ENCODE measurements around the gene SNAPC5. TPM values are rescaled to one million over a fixed set of nuclear protein-coding genes. Genes with fewer than 3 reads are reported as not detected.
"Not testable (repeated sequence)": the region's sequence is repeated elsewhere in the genome, so short reads cannot be mapped to it uniquely, and the experiment has no call there.

Gene SNAPC5
- total RNA-seq, 2 experiments from 2014 or later, result 48.6 to 49.3 TPM

DNA sequence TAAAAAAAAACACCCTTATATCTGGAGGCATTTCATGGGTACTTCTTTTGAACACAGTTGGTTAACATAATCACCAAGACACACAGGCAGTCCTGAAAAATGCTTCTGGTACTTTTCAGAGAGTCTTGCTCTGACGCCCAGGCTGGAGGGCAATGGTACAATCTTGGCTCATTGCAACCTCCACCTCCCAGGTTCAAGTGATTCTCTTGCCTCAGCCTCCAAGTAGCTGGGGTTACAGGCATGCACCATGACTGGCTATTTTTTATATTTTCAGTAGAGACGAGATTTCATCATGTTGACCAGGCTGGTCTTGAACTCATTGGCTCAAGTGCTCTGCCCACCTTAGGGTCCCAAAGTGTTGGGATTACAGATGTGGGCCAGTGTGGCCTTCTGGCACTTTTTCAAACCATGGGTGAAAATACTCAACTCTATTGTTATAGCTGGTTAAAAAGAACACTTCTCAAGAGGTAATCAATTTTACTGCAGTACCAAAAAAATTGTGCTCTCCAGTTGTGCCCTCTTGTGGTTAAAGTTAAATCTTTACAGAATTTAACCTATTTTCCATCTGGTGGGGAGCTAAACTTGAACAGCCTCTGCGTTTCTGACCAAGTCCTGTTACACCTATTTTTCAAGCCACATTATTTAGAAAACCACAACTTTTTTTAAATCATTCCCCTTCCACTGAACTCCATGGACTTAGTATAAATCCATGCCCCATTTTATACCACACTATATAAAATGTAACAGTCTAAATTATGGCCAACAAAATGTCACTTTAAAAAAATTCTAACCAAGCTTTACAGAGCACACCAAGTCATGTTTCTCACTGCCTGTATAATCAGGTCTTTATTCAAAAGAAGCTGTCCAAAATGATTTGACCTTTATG, 1.2 kb upstream of the SNAPC5 start:
- ChIA-PET CTCF (interaction anchor here (0.9 to 2.5 kb wide), 10 partner anchors 21 to 207 kb away, joined by 3 to 20 read pairs (median 4); partner anchors contain the start of gene MAP2K1), POLR2A (interaction anchor here (1.5 to 4.1 kb wide), 4 partner anchors 17 to 143 kb away, joined by 5 to 31 read pairs (median 14); partner anchors contain the start of genes MAP2K1 and TIPIN)

DNA sequence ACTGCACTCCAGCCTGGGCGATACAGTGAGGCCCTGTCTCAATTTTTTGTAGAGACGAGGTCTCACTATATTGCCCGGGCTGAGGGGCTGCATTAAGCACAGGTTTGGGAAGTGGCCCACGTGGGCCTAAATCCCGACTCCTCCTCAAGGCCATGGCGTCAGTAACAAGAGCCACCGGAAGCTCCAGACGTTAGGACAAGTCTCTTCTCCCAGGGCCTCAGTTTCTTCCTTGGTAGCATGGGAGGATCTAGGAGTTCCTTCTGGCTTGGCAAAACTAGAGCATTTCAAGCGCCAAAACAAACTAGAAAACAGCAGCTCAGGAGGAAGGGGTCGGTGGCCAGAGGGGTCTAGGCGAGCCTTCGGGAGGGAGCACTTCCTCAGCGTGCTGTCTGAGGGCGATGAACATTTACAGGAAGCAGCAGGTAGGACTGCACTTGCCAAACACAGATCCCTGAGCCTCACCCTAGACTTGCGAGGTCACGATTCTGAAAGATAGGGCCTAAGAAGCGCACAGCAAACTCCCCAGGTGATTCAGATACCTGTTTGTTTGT, 536 bp downstream of the SNAPC5 start:
- ChIA-PET CTCF (interaction anchor here (0.9 to 2.5 kb wide), 9 partner anchors 10 to 175 kb away, joined by 3 to 20 read pairs (median 6); partner anchors contain the start of genes MAP2K1 and TIPIN), POLR2A (interaction anchor here (0.6 to 4.1 kb wide), 7 partner anchors 8 to 141 kb away, joined by 3 to 31 read pairs (median 5); partner anchors contain the start of genes MAP2K1, RPL4, TIPIN and ZWILCH)

DNA sequence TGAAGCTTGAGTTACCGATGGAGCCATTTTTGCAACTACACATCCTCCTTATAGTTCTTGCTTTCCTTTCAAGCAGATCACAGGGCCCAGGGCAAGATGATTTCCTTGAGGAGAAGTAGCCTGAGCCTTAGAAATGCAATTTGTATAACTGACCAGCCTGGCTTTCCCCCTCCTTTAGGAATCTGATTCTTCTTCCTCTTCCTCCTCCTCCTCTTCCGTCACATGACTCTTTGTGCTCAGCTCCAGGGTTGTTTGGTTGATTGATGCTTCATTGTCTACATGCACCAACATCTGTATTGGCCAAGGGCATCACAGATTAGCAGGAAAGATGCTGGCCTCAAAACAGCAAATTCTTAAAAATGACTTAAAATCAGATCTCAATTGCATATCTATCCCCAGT, 3.3 kb downstream of the SNAPC5 start:
- POLR2A ChIA-PET, result no interaction called here
- CTCF ChIA-PET, result interaction anchor here (0.6 kb wide), 1 partner anchor 359 kb away, joined by 5 read pairs; no protein-coding TSS in a partner anchor

DNA sequence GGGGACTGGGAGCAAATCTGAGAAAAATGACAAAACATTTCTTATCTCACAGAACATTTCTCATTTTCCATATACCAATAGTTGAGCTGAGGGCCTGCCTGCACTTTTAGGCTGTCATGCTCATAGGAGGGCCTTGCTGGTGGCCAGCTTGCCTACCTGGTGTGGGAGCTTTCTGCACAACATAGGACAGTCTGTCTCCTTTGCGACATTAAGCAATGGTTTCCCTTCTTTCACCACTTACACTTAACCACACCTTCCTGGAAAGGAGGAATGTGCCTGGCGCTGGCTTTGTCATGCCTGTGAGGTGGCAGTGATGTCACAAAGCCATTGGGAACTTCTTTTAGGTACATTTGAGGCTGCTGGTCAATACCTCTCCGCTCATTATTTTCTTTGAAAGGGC, 5.7 kb downstream of the SNAPC5 start:
- ChIA-PET POLR2A (no interaction called here), CTCF (interaction anchor here (0.7 kb wide), 1 partner anchor 19 kb away, joined by 3 read pairs; no protein-coding TSS in a partner anchor)

DNA sequence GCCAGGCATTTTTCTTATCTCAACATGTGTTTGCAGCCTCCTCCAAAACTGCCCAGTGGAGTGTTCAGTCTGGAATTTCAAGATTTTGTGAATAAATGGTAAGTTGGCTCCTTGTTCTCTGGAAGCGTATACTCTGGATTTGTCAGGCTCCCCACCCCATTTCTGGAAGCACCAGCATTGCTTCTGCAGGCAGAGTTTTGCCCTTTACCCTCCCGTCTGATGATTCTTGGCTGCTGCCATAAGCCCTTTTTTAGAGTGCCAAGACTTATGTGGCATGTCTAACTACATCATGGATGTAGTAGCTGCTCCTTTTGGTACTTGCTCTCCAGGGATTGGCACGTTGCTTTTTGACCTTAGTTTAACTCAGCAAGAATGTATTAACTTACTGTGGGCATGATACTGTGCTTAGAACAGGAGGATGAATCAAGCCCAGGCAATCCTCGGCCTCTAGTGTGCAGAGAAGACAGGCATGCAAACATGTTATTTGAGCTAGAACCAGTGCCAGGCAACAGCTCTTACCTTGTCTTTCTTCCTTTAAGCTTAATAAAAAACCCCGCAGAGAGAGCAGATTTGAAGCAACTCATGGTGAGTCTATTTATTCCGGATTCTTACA, 8.3 kb downstream of the SNAPC5 start:
- ChIA-PET POLR2A (interaction anchor here (0.6 kb wide), 1 partner anchor 132 kb away, joined by 4 read pairs; no protein-coding TSS in a partner anchor), CTCF (no interaction called here)

DNA sequence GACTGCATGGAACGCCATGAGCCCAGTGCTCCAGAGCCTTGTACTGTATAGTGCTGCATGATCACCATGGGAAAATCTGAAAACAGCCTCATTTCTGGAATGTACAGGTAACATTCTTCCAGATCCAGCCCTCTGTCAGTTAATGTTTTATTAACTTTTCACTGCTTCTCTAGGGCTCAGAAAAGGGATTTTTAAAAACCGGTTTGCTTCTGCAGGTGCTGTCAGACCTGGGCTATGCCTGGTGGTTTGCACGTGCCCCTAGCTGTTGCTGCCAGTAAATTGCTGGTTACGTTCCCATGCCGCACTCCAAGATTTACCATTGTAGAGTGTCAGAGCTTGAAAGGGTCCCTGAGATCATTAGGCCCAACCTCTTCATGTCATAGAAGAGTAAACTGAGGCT, 9.0 kb downstream of the SNAPC5 start:
- ChIA-PET CTCF (no interaction called here), POLR2A (no interaction called here)

DNA sequence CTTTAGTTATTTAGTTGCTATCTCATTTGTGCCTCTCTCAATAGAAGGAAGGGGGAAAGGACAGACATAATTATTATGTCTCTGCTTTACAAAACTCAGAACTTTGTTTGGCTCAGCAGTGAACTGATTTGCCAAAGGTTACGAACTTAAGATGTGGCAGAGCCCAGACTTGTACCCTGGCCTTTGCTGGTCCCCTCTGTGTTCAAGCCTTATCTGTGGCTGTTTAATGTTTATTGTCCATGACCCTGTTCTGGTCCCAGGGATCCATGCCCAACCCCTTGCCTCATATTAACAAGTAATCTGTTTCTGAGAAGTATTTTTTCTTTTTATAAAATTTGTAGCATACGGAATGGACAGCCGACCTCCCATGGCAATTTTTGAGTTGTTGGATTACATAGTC, 10.7 kb downstream of the SNAPC5 start:
- POLR2A ChIA-PET, result no interaction called here
- CTCF ChIA-PET, result no interaction called here

DNA sequence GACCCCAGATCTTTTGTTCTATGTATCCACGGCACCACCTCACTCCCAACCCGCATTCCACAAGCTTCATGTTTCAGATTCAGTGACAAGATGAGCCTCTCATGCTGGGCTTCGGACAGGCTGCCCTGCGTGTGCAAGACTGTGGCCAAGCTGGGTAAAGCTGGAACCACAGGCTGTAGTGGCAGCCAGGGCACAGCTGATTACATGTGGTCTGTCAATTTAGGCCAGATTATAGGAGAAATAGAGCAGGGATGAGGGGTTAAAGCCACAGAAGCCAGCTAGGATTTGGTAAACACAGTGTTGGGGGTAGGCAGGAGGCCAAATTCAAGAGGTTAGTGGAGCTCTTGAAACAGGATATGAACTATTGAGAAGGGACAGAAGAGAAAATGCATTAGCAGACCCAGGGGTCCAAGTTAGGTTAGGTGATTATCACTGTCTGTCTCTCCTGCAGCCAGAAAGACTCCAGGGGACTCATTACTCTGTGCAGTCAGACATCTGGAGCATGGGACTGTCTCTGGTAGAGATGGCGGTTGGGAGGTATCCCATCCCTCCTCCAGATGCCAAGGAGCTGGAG, 12.9 kb downstream of the SNAPC5 start:
- CTCF ChIA-PET, result interaction anchor here (0.8 kb wide), 1 partner anchor 9 kb away, joined by 3 read pairs; no protein-coding TSS in a partner anchor
- POLR2A ChIA-PET, result interaction anchor here (0.6 kb wide), 1 partner anchor 94 kb away, joined by 3 read pairs; no protein-coding TSS in a partner anchor

DNA sequence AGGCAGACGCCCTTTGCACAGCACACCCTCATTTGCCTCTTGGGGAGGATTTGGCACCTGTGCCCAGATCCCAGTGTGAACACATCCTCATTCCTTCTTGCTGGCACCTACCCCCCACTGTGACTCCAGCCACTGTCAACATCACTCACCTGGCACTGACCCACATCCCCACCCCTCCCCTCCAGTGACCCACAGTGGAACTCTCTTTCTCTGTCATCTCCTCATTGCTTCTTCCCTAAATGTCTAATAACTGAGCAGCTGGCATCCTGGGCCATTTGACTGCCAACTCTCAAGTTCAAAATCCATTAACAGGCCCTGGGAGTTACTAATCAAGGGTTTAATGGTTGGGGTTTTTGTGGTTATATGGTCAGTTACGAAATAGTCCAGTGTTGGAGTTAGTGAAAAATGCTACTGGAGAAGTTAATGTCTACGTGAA, 14.4 kb downstream of the SNAPC5 start:
- ChIA-PET POLR2A (no interaction called here), CTCF (no interaction called here)

DNA sequence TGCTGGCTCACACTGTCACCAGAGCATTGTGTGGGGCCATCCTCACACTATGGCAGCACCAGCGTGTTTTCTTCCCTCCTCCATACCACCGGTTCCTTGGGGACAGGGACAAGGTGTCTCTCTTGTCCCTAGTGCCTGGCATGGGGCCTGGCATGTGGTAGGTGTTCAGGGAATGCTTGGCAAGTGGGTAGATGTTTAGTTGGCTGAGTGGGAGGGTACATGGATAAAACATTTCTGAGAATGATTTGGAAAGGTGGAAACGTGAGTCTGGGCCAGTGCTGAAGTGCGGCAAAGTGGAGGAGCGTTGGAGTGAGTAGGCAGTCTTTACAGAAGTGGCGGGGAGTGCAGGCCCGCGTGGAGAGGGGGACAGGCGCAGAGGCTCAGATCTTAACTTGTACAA, 15.0 kb downstream of the SNAPC5 start:
- ChIA-PET POLR2A (no interaction called here), CTCF (no interaction called here)

DNA sequence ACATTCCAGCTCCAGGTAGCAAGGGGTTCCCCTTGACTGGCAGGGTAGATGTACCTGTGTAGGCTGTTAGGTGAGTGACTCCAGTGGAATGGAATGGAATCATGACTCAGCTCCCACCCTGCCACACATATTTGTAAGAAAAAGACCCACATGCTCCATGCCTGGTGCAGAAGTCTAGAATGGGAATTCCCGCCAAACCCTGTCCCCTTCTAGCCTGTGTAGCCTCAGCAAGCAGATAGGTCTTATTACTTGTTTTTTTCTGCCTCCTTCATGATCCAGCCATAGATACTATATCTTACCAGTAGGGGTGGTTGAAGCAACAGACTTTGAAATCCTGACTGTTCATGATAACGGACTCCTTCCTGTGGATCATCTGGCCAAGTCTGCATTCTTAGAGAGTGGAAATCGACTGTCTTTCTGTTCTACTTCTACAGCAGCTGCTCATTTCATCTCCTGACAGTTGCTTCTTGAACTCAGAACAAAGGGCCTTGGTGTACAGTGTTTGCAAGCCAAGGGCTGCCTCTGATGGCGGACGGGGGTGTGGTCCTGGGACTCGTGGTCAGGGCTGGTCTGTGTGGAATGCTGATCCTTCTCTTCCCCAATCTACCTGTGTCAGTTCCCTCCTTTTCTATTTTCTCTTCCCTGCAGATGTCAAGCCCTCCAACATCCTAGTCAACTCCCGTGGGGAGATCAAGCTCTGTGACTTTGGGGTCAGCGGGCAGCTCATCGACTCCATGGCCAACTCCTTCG, 16.3 kb downstream of the SNAPC5 start:
- ChIA-PET POLR2A (interaction anchor here (1.0 kb wide), 1 partner anchor 9 kb away, joined by 4 read pairs; no protein-coding TSS in a partner anchor), CTCF (no interaction called here)

DNA sequence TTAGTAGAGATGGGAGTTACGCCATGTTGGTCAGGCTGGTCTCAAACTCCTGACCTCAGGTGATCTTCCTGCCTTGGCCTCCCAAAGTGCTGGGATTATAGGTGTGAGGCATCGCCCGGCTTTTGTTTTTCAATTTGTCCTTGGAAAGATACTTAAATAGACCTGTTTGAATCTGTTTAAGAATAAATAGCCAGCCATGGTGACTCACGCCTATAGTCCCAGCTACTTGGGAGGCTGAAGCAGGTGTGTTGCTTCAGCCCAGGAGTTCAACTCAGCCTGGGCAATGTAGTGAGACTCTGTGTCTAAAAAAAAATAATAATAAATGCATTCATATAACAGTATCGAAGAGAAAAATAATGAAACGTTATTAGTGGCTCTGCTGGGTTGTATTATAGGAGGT, 17.3 kb downstream of the SNAPC5 start:
- ChIA-PET POLR2A (no interaction called here), CTCF (no interaction called here)

DNA sequence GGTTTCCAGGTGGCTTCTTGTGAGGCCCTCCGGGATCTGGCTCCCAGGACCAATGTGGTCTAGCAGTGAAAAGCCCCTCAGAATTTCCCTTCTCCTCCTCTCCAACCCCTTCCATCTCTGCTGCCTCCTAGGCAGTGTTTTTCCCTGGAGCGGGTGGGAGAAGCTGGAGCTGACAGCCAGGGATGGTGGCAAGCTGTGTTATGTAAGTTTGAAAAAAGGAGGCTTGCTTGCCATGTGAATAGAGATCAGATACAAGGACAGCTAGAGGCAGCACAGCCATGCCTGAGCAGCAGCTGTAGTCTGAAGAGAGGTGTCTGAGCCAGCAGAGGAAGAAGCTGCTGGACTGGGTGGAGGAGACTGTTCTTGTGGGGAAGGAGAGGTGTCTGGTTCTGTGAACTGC, 20.6 kb downstream of the SNAPC5 start:
- ChIA-PET POLR2A (no interaction called here), CTCF (no interaction called here)

DNA sequence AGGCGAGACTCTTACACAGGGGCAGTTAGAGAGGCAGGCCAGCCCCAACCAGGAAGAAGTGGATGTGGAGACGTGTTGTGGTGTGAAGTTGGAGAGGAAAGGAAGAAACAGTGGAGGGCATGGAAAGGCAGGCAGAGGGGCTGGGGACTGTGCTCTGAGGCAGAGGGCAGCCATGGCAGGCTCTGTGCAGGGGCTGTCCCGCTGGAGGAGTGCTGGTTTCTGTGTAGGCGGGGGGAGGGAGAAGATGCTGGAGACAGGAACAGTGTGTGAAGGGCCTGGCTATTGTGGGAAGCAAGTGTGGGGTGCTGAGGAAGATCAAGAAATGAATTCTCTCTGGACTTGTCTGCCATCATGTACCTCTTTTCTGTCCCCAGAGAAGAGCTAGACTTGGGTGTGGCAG, 21.0 kb downstream of the SNAPC5 start:
- ChIA-PET POLR2A (no interaction called here), CTCF (no interaction called here)

DNA sequence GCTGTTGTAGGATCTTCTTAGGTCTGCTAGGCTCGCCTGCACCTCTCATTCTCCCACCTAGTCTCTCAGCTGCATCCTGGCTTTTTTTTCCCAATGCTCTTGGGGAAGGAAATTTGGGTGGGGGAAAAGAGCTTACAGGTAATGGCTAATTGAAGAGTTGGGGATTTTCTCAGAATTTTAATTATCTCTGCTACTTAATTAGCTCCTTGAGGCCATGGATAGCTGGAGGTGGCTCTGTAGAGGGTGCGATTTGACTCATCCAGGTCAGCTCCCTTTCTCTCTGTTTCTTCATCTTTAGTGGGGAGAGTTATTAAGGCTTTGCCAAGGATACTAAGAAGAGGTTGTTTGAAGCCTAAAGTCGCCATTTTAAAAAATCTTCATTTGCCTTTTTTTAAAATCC, 22.6 kb downstream of the SNAPC5 start:
- ChIA-PET CTCF (interaction anchor here (1.1 kb wide), 1 partner anchor 9 kb away, joined by 3 read pairs; no protein-coding TSS in a partner anchor), POLR2A (no interaction called here)

DNA sequence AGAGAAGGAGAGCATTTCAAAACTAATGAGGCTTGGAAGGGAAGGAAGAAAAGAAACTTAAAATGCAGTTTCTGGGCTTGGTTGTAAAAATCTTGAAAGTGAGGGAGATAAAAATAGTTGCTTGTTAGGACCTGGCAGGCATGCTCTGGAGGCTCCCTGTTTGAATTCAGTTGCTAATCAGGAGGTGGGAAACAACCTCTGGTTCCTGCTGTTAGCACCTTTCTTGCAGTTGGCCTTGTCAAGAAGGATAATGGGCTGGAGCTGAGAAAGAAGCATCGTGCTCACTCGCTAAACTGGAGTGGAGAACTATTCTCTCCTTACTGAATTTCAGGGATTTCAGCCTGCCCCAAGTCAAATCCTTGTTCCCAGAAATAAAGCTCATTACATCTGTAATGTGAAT, 23.4 kb downstream of the SNAPC5 start:
- POLR2A ChIA-PET, result no interaction called here
- CTCF ChIA-PET, result interaction anchor here (0.6 kb wide), 1 partner anchor 16 kb away, joined by 3 read pairs; no protein-coding TSS in a partner anchor

DNA sequence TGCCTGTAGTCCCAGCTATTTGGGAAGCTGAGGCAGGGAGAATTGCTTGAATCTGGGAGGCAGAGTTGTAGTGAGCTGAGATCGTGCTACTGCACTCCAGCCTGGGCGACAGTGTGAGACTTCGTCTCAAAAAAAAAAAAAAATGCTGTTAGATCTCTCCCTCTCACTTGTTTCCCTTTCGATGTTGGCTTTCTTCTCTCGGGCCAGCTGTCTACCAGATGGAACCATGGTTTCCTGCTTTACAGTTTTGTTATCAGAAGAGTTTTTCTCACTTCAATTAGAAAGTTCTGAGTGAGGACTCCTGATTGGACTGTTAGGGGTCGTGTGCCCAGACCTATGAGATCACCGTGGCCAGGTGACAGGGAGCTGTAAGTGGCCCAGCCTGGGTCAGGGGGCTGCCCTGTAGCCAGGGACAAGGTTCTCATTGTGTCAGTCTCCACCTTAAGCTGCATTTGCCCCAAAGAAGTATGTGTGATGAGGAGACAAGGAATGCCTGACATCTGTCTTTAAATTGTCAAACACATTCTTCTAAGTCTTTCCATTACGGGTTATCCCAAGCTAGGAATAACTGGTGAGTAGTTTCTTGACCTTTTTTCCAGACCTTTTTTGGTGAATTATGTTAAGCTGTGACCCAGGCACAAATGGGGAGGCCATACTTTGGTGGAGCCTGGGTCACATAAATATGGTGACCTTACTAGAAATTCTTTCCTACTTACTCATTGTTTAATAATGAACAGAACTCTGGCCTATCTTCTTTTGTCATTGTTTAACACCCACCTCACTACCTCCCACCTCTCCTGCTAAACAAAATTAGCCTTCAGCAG, 25.2 kb downstream of the SNAPC5 start:
- CTCF ChIA-PET, result interaction anchor here (1.3 to 1.6 kb wide), 3 partner anchors 17 to 26 kb away, joined by 3 to 7 read pairs (median 3); no protein-coding TSS in a partner anchor

DNA sequence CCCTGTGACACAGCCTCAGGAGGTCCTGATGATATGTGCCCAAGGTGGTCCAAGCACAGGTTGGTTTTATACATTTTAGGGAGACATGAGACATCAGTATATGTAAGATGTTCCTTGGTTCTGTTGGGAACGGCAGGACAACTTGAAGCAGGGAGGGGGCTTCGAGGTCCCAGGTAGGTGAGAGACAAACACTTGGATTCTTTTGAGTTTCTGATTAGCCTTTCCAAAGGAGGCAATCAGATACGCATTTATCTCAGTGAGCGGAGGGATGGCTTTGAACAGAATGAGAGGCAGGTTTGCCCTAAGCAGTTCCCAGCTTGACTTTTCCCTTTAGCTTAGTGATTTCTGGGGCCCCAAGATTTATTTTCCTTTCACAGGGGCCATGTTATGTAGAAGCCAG, 26.7 kb downstream of the SNAPC5 start:
- POLR2A ChIA-PET, result interaction anchor here (0.6 to 0.9 kb wide), 2 partner anchors 12 to 1176 kb away, joined by 3 to 11 read pairs; no protein-coding TSS in a partner anchor
- CTCF ChIA-PET, result not testable (repeated sequence)

More for the DNA sequence above, 25.2 kb downstream of the SNAPC5 start:
- POLR2A ChIA-PET, result interaction anchor here (0.6 to 1.8 kb wide), 5 partner anchors 9 to 85 kb away, joined by 3 to 6 read pairs (median 4); partner anchors contain the start of genes MAP2K1 and SNAPC5

Data from activated CD8-positive, alpha-beta memory T cell treated with anti-CD3 and anti-CD28 coated beads for 36 hours (primary cell).